Keratinocyte (primary cell): Measurements from ENCODE around the gene CSN3. TPM values are rescaled to one million over a fixed set of nuclear protein-coding genes. Genes with fewer than 3 reads are reported as not detected.

Experiments used
- DNase-seq: peaks from one replicate; pipeline ENCODE4 v3.0.0-alpha.2; 2011; ENCODE audit warnings: low read depth, missing footprints, low spot score
- FAIRE-seq: peaks from 2 replicates; lab custom pipeline; 2011; peaks lifted over from hg19 to GRCh38; lab: Jason Lieb, UNC
- H2AFZ ChIP-seq: 2 replicates; pipeline ENCODE4 v1.6.0; 2012; ENCODE audit warnings: low read length, control low read depth, inconsistent platforms; ENCODE audit not compliant: control insufficient read depth
- H3K27ac ChIP-seq: 2 replicates; pipeline ENCODE4 v1.5.1; 2011; ENCODE audit warnings: low read length; ENCODE audit not compliant: control insufficient read depth, insufficient read depth
- H3K27me3 ChIP-seq: 3 replicates; pipeline ENCODE4 v1.6.0; 2011; ENCODE audit warnings: low read length; ENCODE audit not compliant: control insufficient read depth, insufficient read depth; ENCODE audit errors: extremely low read depth
- H3K36me3 ChIP-seq, 2 experiments: 2 replicates in 1 of 2; 3 replicates in 1 of 2; pipeline ENCODE4 v1.5.1; 2011; ENCODE audit warnings: low read length in 2 of 2, mild to moderate bottlenecking in 1 of 2; ENCODE audit not compliant: control insufficient read depth in 2 of 2, insufficient read depth in 2 of 2; ENCODE audit errors: extremely low read depth in 1 of 2
- H3K4me1 ChIP-seq: 3 replicates; pipeline ENCODE4 v1.5.1; 2011; ENCODE audit warnings: low read length; ENCODE audit not compliant: control insufficient read depth, insufficient read depth; ENCODE audit errors: extremely low read depth
- H3K4me2 ChIP-seq: 3 replicates; pipeline ENCODE4 v1.6.0; 2011; ENCODE audit warnings: low read depth, low read length; ENCODE audit not compliant: control insufficient read depth, insufficient read depth; ENCODE audit errors: extremely low read depth
- H3K4me3 ChIP-seq, 3 experiments: fragments of 200-600 bp in 1 of 3; sonication (generic) in 1 of 3; 2 replicates in 2 of 3; 3 replicates in 1 of 3; pipeline ENCODE4 v1.5.1; 2011 to 2016; ENCODE audit warnings: low read length in 3 of 3, mild to moderate bottlenecking in 3 of 3, control low read depth in 2 of 3, inconsistent platforms in 1 of 3, low read depth in 1 of 3, mixed read lengths in 1 of 3, mixed run types in 1 of 3, moderate library complexity in 1 of 3; ENCODE audit not compliant: control insufficient read depth in 2 of 3, insufficient read depth in 2 of 3; ENCODE audit errors: extremely low read depth in 1 of 3
- H3K79me2 ChIP-seq: 2 replicates; pipeline ENCODE4 v1.6.0; 2012; ENCODE audit warnings: low read length; ENCODE audit not compliant: control insufficient read depth, insufficient read depth
- H3K9ac ChIP-seq: 3 replicates; pipeline ENCODE4 v1.6.0; 2011; ENCODE audit warnings: low read length; ENCODE audit not compliant: control insufficient read depth, insufficient read depth; ENCODE audit errors: extremely low read depth
- H3K9me1 ChIP-seq: 3 replicates; pipeline ENCODE4 v1.6.0; 2011; ENCODE audit warnings: low read length; ENCODE audit not compliant: control insufficient read depth, insufficient read depth; ENCODE audit errors: extremely low read depth
- H3K9me3 ChIP-seq: 2 replicates; pipeline ENCODE4 v1.5.1; 2012; ENCODE audit warnings: low read depth, low read length; ENCODE audit not compliant: control insufficient read depth
- H4K20me1 ChIP-seq: 3 replicates; pipeline ENCODE4 v1.6.0; 2011; ENCODE audit warnings: low read length; ENCODE audit not compliant: control insufficient read depth, insufficient read depth; ENCODE audit errors: extremely low read depth
- CTCF ChIP-seq, 3 experiments: IDR thresholded peaks in 1 of 3; conservative IDR thresholded peaks in 1 of 3; optimal IDR thresholded peaks in 1 of 3; 2 replicates in 2 of 3; 3 replicates in 1 of 3; pipeline versions ENCODE3 to v1.5.1; 2011; ENCODE audit warnings: low read length in 3 of 3, mild to moderate bottlenecking in 3 of 3, moderate library complexity in 2 of 3, control low read depth in 1 of 3, inconsistent platforms in 1 of 3; ENCODE audit not compliant: insufficient read depth in 2 of 3; ENCODE audit errors: extremely low read depth in 1 of 3
- EZH2 ChIP-seq: IDR thresholded peaks from one replicate; pipeline ENCODE4 v1.6.1; 2012; ENCODE audit warnings: inconsistent platforms, mild to moderate bottlenecking, low read length, moderate library complexity
- dilution Hi-C: fragments of 300-500 bp; cut with MboI; formaldehyde crosslinking; loops from one replicate; pipeline ENCODE4 v1.7.0; 2020; ENCODE audit warnings: low sequenced_read_pairs; ENCODE audit not compliant: extremely low pct_ligation_motif_present
- polyA plus RNA-seq, 5 experiments: library from polyadenylated mRNA; depleted of rRNA in 3 of 5; stranded (reverse) in 3 of 5; stranded (forward) in 1 of 5; unstranded in 1 of 5; fragments of >200 nt; gene quantifications; 1 replicate in 1 of 5; 2 replicates in 3 of 5; 3 replicates in 1 of 5; pipeline versions ENCODE4 v1.2.1 to v1.2.3, GENCODE V29; 2011 to 2012; ENCODE audit warnings: missing spikeins in 2 of 5, low read depth in 1 of 5, low replicate concordance in 1 of 5

Gene CSN3
- polyA plus RNA-seq, 1 donor (not counting 4 experiments of a cell fraction or from before 2014, with no cell fraction given), result not detected

- dilution Hi-C loops, result no loop called here
- Histone ChIP-seq H3K36me3 (no peaks in the 10 kb centered on the region), H4K20me1 (no peaks in the 10 kb centered on the region), H3K79me2 (no peaks in the 10 kb centered on the region), H3K4me1 (no peaks in the 10 kb centered on the region), H3K9me1 (no peaks in the 10 kb centered on the region), H3K9ac (no peak overlapping the region), H3K4me3 (no peak overlapping the region), H2AFZ (no peak overlapping the region), H3K27ac (no peak overlapping the region), H3K4me2 (no peak overlapping the region), H3K27me3 (no peaks in the 10 kb centered on the region), H3K9me3 (no peaks in the 10 kb centered on the region)
- TF ChIP-seq EZH2, result no peak
- TF ChIP-seq CTCF (optimal IDR thresholded peaks at IDR 0.05 in 1 of 3, IDR thresholded peaks at IDR 0.05 in 1 of 3, conservative IDR thresholded peaks at IDR 0.05 in 1 of 3; ENCODE audit: extremely low read depth in 1 of 3, insufficient read depth in 2 of 3, low read length in 3 of 3), result no peak
- DNase-seq (no peak), FAIRE-seq (no peak)
These were observed 38.2 kb downstream of the CSN3 start for GRCh38 chr4:70280567-70280966.

DNA sequence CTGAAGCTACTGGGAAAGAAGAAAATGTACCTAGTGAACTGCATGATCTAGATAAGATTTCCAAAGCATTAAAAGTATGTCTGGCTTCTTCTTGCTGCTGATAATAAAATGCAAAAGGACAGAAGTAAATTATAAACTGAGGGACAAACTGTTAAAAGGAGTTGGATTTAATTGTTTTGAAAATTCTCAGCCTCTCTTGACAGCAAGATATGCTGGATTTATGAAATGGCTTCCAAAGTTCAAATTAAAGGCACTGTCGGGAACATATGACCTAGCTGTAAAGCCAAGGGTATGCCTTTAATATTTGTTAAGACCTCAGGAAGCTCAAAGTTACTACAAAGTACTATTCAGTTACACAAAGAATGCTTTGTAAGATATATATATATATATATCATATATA lies 46.3 kb downstream of the CSN3 start:
- Histone ChIP-seq H3K27ac (no peak overlapping the region), H3K4me1 (no peaks in the 10 kb centered on the region), H3K4me3 (no peak overlapping the region), H3K79me2 (no peaks in the 10 kb centered on the region), H3K9me3 (no peaks in the 10 kb centered on the region), H2AFZ (no peak overlapping the region), H3K9me1 (no peaks in the 10 kb centered on the region), H3K36me3 (no peaks in the 10 kb centered on the region), H3K9ac (no peak overlapping the region), H3K4me2 (no peak overlapping the region), H4K20me1 (no peaks in the 10 kb centered on the region), H3K27me3 (no peaks in the 10 kb centered on the region)
- dilution Hi-C loops, result no loop called here
- TF ChIP-seq CTCF (optimal IDR thresholded peaks at IDR 0.05 in 1 of 3, IDR thresholded peaks at IDR 0.05 in 1 of 3, conservative IDR thresholded peaks at IDR 0.05 in 1 of 3; ENCODE audit: extremely low read depth in 1 of 3, insufficient read depth in 2 of 3, low read length in 3 of 3), result no peak
- no peak for FAIRE-seq
- DNase-seq, result no peak
